SK-N-SH (cell line): ENCODE results near the gene FOXF1. TPM values are rescaled to one million over a fixed set of nuclear protein-coding genes. Genes with fewer than 3 reads are reported as not detected.

Source experiments
- CTCF ChIA-PET: fragments of 300-600, 350-600 bp; formaldehyde crosslinking; extraction: SDS; loops from one replicate; lab custom pipeline; 2021; lab: Yijun Ruan, JAX
- POLR2A ChIA-PET: fragments of 350-600 bp; sonication (Branson Sonifier 250); formaldehyde crosslinking; extraction: SDS; loops from one replicate; lab custom pipeline; 2020; ENCODE audit warnings: antibody characterized with exemption, inconsistent platforms; lab: Yijun Ruan, JAX
- DNase-seq: peaks from one replicate; pipeline ENCODE4 v3.0.0; 2012
- H2AFZ ChIP-seq: fragments of 200-600 bp; sonication (generic); 2 replicates; pipeline ENCODE4 v1.8.1; 2016; ENCODE audit warnings: antibody characterized with exemption, mild to moderate bottlenecking, low read depth
- H3F3A ChIP-seq: fragments of 200-600 bp; sonication (generic); replicated peaks from 2 replicates; pipeline ENCODE3; 2016; ENCODE audit warnings: antibody characterized with exemption, mild to moderate bottlenecking; ENCODE audit not compliant: insufficient read depth
- H3K27ac ChIP-seq, 2 experiments: fragments of 200-500 bp in 1 of 2; fragments of 200-600 bp in 1 of 2; sonication (Bioruptor generic) in 1 of 2; sonication (generic), shearing (Covaris generic) in 1 of 2; 2 replicates each; pipeline versions ENCODE4 v1.5.1 to v1.6.1; 2014 to 2016; ENCODE audit warnings: low read depth in 2 of 2, inconsistent platforms in 1 of 2, low read length in 1 of 2, mild to moderate bottlenecking in 1 of 2, mixed read lengths in 1 of 2
- H3K27me3 ChIP-seq: fragments of 200-600 bp; sonication (generic), shearing (Covaris generic); 2 replicates; pipeline ENCODE4 v1.6.1; 2016; ENCODE audit warnings: mixed run types; ENCODE audit not compliant: insufficient read depth
- H3K36me3 ChIP-seq, 2 experiments: fragments of 200-500 bp in 1 of 2; fragments of 200-600 bp in 1 of 2; sonication (Bioruptor generic) in 1 of 2; sonication (generic) in 1 of 2; replicated peaks in 1 of 2; 2 replicates each; pipeline versions ENCODE3 to v1.5.1; 2014 to 2016; ENCODE audit warnings: low read length in 1 of 2, mild to moderate bottlenecking in 1 of 2; ENCODE audit not compliant: insufficient read depth in 2 of 2, control insufficient read depth in 1 of 2
- H3K4me1 ChIP-seq, 2 experiments: fragments of 200-500 bp in 1 of 2; fragments of 200-600 bp in 1 of 2; sonication (Bioruptor generic) in 1 of 2; sonication (generic), shearing (Covaris generic) in 1 of 2; 2 replicates each; pipeline versions ENCODE4 v1.5.1 to v1.6.1; 2014 to 2016; ENCODE audit warnings: low read depth in 1 of 2, low read length in 1 of 2, mixed run types in 1 of 2; ENCODE audit not compliant: insufficient read depth in 2 of 2, control insufficient read depth in 1 of 2
- H3K4me2 ChIP-seq: fragments of 200-600 bp; sonication (generic), shearing (Covaris generic); 2 replicates; pipeline ENCODE4 v1.6.1; 2017; ENCODE audit warnings: mixed run types
- H3K4me3 ChIP-seq, 2 experiments: fragments of 200-500 bp in 1 of 2; fragments of 200-600 bp in 1 of 2; sonication (Bioruptor generic) in 1 of 2; sonication (generic), shearing (Covaris generic) in 1 of 2; 2 replicates each; pipeline versions ENCODE4 v1.5.1 to v1.8.1; 2014 to 2016; ENCODE audit warnings: low read depth in 2 of 2, inconsistent platforms in 1 of 2, low read length in 1 of 2, mild to moderate bottlenecking in 1 of 2, mixed read lengths in 1 of 2, moderate library complexity in 1 of 2
- H3K79me2 ChIP-seq: fragments of 200-600 bp; sonication (generic); 2 replicates; pipeline ENCODE4 v1.8.1; 2017; ENCODE audit warnings: mild to moderate bottlenecking; ENCODE audit not compliant: insufficient read depth
- H3K9ac ChIP-seq: fragments of 200-600 bp; sonication (generic); 2 replicates; pipeline ENCODE4 v1.6.1; 2017; ENCODE audit warnings: mixed run types
- H3K9me2 ChIP-seq: fragments of 200-600 bp; sonication (generic); 2 replicates; pipeline ENCODE4 v1.6.1; 2017; ENCODE audit warnings: mixed run types
- H3K9me3 ChIP-seq: fragments of 200-600 bp; sonication (generic); 2 replicates; pipeline ENCODE4 v1.6.1; 2017; ENCODE audit warnings: mixed run types, mild to moderate bottlenecking, moderate library complexity
- H4K20me1 ChIP-seq: fragments of 200-600 bp; sonication (generic); 2 replicates; pipeline ENCODE4 v1.6.1; 2017; ENCODE audit warnings: mild to moderate bottlenecking, mixed run types; ENCODE audit not compliant: insufficient read depth
- ELF1 ChIP-seq: IDR thresholded peaks from 2 replicates; pipeline ENCODE4 v1.4.0; 2012
- EP300 ChIP-seq, 2 experiments: IDR thresholded peaks; 2 replicates each; pipeline versions ENCODE4 v1.4.0 to v1.6.1; 2012; ENCODE audit warnings: borderline replicate concordance in 1 of 2, low read depth in 1 of 2, low read length in 1 of 2
- EZH2phosphoT487 ChIP-seq: fragments of 200-600 bp; sonication (generic); IDR thresholded peaks from 2 replicates; pipeline ENCODE4 v1.6.1; 2017; ENCODE audit warnings: low read depth, mixed run types, mild to moderate bottlenecking, antibody characterized with exemption, moderate library complexity, borderline replicate concordance
- FOXJ3 ChIP-seq: sonication (generic); formaldehyde crosslinking; IDR thresholded peaks from 2 replicates; pipeline ENCODE4 v1.5.1; 2020; ENCODE audit warnings: mild to moderate bottlenecking, missing genetic modification reagents
- FOXM1 ChIP-seq: IDR thresholded peaks from 2 replicates; pipeline ENCODE4 v1.4.0; 2012; ENCODE audit warnings: low read depth, mild to moderate bottlenecking
- GATA2 ChIP-seq: sonication (generic); formaldehyde crosslinking; IDR thresholded peaks from 2 replicates; pipeline ENCODE4 v1.5.0; 2020; ENCODE audit warnings: mild to moderate bottlenecking, missing genetic modification reagents
- MXI1 ChIP-seq: IDR thresholded peaks from 2 replicates; pipeline ENCODE4 v1.6.1; 2012; ENCODE audit warnings: mild to moderate bottlenecking, low read depth, low read length, improper control_type of control experiment
- NFIC ChIP-seq: IDR thresholded peaks from 2 replicates; pipeline ENCODE4 v1.4.0; 2012; ENCODE audit warnings: borderline replicate concordance
- NRF1 ChIP-seq: IDR thresholded peaks from 2 replicates; pipeline ENCODE4 v1.6.1; 2012; ENCODE audit warnings: low read depth, mild to moderate bottlenecking, low read length
- POLR2AphosphoS5 ChIP-seq: IDR thresholded peaks from 2 replicates; pipeline ENCODE4 v1.6.1; 2012; ENCODE audit warnings: low read depth, low read length
- RAD21 ChIP-seq: IDR thresholded peaks from 2 replicates; pipeline ENCODE4 v1.6.1; 2012; ENCODE audit warnings: mild to moderate bottlenecking, low read length
- RXRA ChIP-seq: IDR thresholded peaks from 2 replicates; pipeline ENCODE4 v1.4.0; 2012; ENCODE audit warnings: low read depth, mild to moderate bottlenecking, borderline replicate concordance
- SIN3A ChIP-seq: IDR thresholded peaks from 2 replicates; pipeline ENCODE4 v1.6.1; 2012; ENCODE audit warnings: low read depth, mild to moderate bottlenecking, low read length, moderate library complexity, borderline replicate concordance
- TAF1 ChIP-seq: IDR thresholded peaks from 2 replicates; pipeline ENCODE4 v1.6.1; 2012; ENCODE audit warnings: low read depth, mild to moderate bottlenecking, low read length, moderate library complexity, borderline replicate concordance
- TEAD4 ChIP-seq: IDR thresholded peaks from 2 replicates; pipeline ENCODE4 v1.4.0; 2012; ENCODE audit warnings: mild to moderate bottlenecking, borderline replicate concordance; ENCODE audit not compliant: insufficient read depth
- WGBS: methylation state at CpG from one replicate; pipeline ENCODE4 v1.1.6; 2017; ENCODE audit warnings: low lambda C conversion rate; 5-methylcytosine and 5-hydroxymethylcytosine counted together
- polyA plus RNA-seq, 3 experiments: library from polyadenylated mRNA; depleted of rRNA; stranded (reverse); fragments of >200 nt; gene quantifications; 2 replicates each; pipeline ENCODE4 v1.2.3, GENCODE V29; 2012
- TF ChIP-seq, protein P1 (sequence below): IDR thresholded peaks from 2 replicates; pipeline ENCODE4 v1.4.0; 2012; ENCODE audit warnings: low read depth, borderline replicate concordance
- TF ChIP-seq, protein P2 (sequence below): fragments of 150-350 bp; IDR thresholded peaks from 2 replicates; pipeline ENCODE4 v1.6.1; 2016; ENCODE audit warnings: mild to moderate bottlenecking, low read depth, low read length
- TF ChIP-seq, protein P3 (sequence below): IDR thresholded peaks from 2 replicates; pipeline ENCODE4; 2012
- TF ChIP-seq, protein P4 (sequence below): fragments of 150-350 bp; IDR thresholded peaks from 2 replicates; pipeline ENCODE4 v1.6.1; 2017; ENCODE audit warnings: antibody characterized with exemption, low read length, low read depth, borderline replicate concordance

FOXF1 gene
- polyA plus RNA-seq, 1 of the 3 experiments (the other 2 are of a cell fraction) = 0.02 TPM

DNA sequence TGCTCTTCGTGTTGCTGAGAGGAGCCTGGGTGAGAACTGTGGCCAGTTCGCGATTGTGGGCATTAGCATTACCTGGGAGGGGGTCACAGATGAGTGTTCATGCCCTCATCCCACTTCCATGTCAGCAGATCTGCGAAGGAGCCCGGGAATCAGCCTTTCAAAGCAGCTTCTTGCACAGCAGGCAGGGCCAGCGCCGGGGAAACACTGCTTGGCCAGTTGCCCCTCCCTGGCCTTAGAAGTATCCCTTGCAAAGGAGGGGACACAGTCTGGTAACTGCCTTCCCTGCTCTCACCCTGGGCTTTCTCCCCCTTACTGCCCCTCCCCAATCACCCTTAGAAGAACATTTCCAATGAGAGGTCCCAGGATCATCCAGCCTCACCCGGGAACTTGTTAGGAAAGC, 42.8 kb upstream of the FOXF1 start:
- 11% methylated on average over 4 of the region's 8 CpGs for WGBS
- Histone ChIP-seq H2AFZ (no peak overlapping the region), H3K27me3 (peaks cover 35% of the 10 kb centered on the region), H3K4me2 (no peak overlapping the region), H3K79me2 (no peaks in the 10 kb centered on the region), H3K9ac (no peak overlapping the region), H3K9me2 (no peaks in the 10 kb centered on the region), H3K36me3 (no peaks in the 10 kb centered on the region), H4K20me1 (no peaks in the 10 kb centered on the region), H3K4me3 (no peak overlapping the region), H3K27ac (no peak overlapping the region), H3K4me1 (no peaks in the 10 kb centered on the region), H3F3A (no peaks in the 10 kb centered on the region), H3K9me3 (no peaks in the 10 kb centered on the region)
- ChIA-PET POLR2A (interaction anchor here (0.7 kb wide), 1 partner anchor 25 kb away, joined by 3 read pairs; no protein-coding TSS in a partner anchor), CTCF (no interaction called here)
- DNase-seq = no peak
- TF ChIP-seq FOXJ3 (CRISPR knock-in tag) = no peak
- no peak for TF ChIP-seq RXRA
- TF ChIP-seq NFIC = no peak
- TF ChIP-seq, protein P1, sequence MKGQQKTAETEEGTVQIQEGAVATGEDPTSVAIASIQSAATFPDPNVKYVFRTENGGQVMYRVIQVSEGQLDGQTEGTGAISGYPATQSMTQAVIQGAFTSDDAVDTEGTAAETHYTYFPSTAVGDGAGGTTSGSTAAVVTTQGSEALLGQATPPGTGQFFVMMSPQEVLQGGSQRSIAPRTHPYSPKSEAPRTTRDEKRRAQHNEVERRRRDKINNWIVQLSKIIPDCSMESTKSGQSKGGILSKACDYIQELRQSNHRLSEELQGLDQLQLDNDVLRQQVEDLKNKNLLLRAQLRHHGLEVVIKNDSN = no peak
- TF ChIP-seq SIN3A = no peak
- no peak for TF ChIP-seq TAF1
- TF ChIP-seq TEAD4 = no peak
- TF ChIP-seq, protein P2, sequence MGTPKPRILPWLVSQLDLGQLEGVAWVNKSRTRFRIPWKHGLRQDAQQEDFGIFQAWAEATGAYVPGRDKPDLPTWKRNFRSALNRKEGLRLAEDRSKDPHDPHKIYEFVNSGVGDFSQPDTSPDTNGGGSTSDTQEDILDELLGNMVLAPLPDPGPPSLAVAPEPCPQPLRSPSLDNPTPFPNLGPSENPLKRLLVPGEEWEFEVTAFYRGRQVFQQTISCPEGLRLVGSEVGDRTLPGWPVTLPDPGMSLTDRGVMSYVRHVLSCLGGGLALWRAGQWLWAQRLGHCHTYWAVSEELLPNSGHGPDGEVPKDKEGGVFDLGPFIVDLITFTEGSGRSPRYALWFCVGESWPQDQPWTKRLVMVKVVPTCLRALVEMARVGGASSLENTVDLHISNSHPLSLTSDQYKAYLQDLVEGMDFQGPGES = no peak
- no peak for TF ChIP-seq ELF1
- no peak for TF ChIP-seq GATA2 (CRISPR knock-in tag)
- TF ChIP-seq POLR2AphosphoS5 = no peak
- TF ChIP-seq MXI1 = no peak
- TF ChIP-seq NRF1 = no peak
- no peak for TF ChIP-seq FOXM1

DNA sequence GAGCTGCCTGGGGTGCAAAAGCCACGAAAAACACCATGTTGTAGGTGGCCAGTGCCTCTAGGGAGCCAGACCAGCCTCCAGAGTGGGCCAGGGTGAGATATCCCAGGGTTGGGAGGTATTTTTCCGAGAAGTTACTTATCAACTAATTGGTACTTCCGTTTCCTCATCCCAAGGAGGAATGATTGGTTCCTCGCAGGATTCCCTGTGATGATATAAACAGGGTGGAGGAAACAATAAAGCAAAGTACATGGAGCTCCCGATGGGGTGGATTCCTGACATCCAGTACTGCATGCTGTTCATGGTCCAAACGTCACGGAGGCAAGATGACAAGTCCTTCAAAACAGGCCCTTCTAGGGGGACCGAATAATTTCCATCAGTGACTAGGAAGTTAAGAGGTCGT, 39.4 kb upstream of the FOXF1 start:
- H3K4me3 ChIP-seq = no peak overlapping the region
- no peaks in the 10 kb centered on the region; a peak in 1 of 4 replicates for H3K4me1 ChIP-seq
- H2AFZ ChIP-seq = no peak overlapping the region
- H4K20me1 ChIP-seq = no peaks in the 10 kb centered on the region
- no peak overlapping the region for H3K27ac ChIP-seq
- H3K9me3 ChIP-seq = no peaks in the 10 kb centered on the region
- TF ChIP-seq TEAD4 (no peak), NRF1 (no peak), TAF1 (no peak), RXRA (no peak), ELF1 (no peak), EP300 (IDR thresholded peaks at IDR 0.05; ENCODE audit: borderline replicate concordance in 1 of 2, low read depth in 1 of 2, low read length in 1 of 2) (no peak), NFIC (no peak), GATA2 (CRISPR knock-in tag) (no peak), EZH2phosphoT487 (no peak), RAD21 (no peak)
- TF ChIP-seq, protein P3, sequence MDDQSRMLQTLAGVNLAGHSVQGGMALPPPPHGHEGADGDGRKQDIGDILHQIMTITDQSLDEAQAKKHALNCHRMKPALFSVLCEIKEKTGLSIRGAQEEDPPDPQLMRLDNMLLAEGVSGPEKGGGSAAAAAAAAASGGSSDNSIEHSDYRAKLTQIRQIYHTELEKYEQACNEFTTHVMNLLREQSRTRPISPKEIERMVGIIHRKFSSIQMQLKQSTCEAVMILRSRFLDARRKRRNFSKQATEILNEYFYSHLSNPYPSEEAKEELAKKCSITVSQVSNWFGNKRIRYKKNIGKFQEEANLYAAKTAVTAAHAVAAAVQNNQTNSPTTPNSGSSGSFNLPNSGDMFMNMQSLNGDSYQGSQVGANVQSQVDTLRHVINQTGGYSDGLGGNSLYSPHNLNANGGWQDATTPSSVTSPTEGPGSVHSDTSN = no peak
- TF ChIP-seq, protein P4, sequence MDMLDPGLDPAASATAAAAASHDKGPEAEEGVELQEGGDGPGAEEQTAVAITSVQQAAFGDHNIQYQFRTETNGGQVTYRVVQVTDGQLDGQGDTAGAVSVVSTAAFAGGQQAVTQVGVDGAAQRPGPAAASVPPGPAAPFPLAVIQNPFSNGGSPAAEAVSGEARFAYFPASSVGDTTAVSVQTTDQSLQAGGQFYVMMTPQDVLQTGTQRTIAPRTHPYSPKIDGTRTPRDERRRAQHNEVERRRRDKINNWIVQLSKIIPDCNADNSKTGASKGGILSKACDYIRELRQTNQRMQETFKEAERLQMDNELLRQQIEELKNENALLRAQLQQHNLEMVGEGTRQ = no peak
- POLR2A ChIA-PET = no interaction called here
- H3K79me2 ChIP-seq = no peaks in the 10 kb centered on the region
- no peaks in the 10 kb centered on the region for H3K9me2 ChIP-seq
- H3K9ac ChIP-seq = no peak overlapping the region
- H3K27me3 ChIP-seq = peaks cover 63% of the 10 kb centered on the region
- H3K4me2 ChIP-seq = no peak overlapping the region
- H3F3A ChIP-seq = no peaks in the 10 kb centered on the region
- no peaks in the 10 kb centered on the region for H3K36me3 ChIP-seq
- CTCF ChIA-PET = no interaction called here
- DNase-seq = no peak
- WGBS = 25% methylated on average over 8 of the region's 9 CpGs
